Measurements from ENCODE around the gene DUOX1.
A peak's percentile ranks its signal among the peaks of the same experiment; 100 is the strongest.

Gene DUOX1

DNA sequence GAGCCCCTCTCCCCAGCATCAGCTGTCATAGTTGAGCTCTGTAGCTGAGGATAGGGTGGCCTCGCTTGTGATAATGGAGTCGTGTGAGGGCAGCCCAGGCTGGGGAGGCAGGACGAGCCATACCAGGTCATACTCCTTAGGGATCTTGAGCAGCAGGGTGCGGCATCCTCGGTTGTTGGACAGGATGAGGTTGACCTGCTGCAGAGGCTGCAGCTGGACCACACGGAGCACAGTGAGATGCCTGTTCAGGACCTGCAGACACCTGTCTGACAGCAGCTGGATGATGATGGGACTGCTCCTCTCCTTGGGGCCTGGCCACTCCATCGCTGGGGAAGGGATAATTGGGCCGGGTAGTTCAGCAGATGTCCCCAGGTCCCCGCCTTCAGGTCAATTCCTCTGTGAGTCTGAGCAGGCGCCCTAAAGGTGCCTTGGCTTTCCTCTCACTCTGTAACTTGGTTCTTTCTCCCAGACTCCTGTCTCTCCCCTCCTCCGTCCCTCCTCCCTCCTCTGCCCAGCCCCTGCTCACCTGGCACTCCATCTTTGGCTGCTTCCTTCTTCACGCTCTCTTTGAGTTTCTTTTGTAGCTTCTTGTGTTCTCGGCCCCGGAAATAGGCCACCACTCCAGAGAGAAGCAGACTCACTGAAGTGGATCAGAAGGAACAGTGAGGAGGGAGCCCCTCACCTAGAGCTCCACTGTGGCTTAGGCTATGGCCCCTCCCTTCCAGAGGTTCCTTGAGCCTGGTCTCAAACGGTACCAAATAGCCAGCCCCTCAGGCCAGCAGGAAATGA lies 23.6 kb upstream of the DUOX1 start:
- no peak for DNase-seq

DNA sequence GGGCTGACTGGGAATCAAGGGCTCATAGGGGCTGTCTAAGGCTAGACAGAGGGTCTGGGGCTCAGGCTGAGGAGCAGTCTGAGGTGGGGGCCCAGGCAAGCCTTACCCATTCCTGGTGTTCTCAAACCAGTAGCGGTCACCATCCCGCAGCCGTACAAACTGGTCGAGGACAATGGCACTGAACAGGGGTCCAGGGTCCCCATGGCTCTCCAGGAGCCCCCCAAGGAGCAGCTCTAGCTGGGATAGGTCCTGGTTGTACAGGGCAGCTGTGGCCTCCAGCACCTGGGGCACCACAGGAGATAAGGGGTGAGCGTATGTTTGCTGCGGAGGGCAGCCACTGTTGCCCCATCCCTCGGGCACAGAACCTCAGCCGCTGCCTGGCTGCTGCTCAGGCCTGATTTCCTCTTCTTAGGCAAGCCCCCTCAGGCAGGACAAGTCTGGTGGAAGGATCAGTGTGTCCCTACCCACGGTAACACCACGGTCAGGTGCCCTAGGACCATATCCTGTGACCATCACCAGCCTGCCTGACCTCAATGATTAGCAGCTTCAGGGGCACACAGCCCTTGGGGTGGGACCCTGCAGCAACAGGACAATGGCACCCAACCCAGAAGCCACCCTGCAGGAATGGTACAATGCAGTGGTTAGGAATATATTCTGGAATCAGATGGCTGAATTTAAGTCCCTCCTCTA lies 21.7 kb upstream of the DUOX1 start:
- DNase-seq, result no peak

- DNase-seq, result no peak
Measured at GRCh38 chr15:45110256-45110820, 19.5 kb upstream of the DUOX1 start.

GRCh38 chr15:45111390-45112142 lies 18.2 kb upstream of the DUOX1 start:
- no peak for DNase-seq

GRCh38 chr15:45112143-45112590 lies 17.6 kb upstream of the DUOX1 start:
- no peak for DNase-seq

- DNase-seq, result no peak
Measured at GRCh38 chr15:45112591-45113379, 17.0 kb upstream of the DUOX1 start.

DNA sequence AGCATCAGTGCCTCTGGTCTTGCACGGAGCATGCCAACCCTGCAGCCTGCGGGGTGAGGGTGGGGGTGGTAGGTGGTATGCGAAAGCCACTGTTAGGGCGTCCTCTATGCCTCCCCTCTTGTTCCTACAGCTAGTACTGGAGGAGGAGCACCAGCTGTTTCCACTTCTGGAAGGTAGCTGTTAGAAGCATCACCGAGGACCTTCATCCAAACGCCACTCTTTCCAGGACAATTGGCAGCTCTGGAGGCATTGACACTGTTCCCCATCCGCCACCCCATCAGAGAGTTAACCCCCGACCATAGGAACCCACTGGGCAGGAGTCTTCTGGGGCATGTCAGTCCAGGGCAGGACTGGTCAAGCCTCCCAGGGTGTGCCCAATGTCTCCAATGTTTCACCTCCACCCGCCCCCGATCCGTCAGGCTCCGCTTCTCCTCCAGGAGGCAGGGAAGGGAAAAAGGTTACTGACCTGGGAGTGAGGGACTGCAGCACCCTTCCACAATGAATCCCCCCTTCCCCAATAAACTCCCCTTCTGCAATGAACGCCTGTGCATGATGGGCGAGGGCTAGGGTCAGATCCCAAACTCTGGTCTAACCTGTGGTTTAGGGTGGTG lies 16.3 kb upstream of the DUOX1 start:
- DNase-seq, result no peak

GRCh38 chr15:45114076-45114750 lies 15.6 kb upstream of the DUOX1 start, which contains the start of the genes DUOX2 and DUOXA2:
Gene DUOX2 (minus strand): TSS chr15:45114172. CDS start chr15:45113411, 761 bp downstream.
Gene DUOXA2 (plus strand): TSS chr15:45114326. CDS start chr15:45114606, 280 bp downstream.
- DNase-seq, result no peak

DNA sequence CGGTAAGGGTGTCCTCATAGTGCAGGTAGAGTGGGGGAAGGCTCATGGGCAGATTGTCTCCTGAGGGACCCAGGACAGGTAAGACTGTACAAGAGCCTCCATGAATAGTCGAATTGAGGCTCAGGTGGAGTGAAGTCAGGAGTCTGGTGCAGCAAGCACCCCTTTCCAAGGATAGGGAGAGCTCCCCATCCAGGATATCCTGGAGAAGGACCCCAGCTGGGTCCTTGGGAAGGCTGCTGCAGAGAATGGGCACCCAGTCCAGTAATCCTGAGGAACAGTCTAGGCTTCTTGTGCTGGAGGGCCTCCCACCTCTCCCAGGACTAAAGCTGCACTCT lies 15.1 kb upstream of the DUOX1 start:
- DNase-seq, result no peak

DNA sequence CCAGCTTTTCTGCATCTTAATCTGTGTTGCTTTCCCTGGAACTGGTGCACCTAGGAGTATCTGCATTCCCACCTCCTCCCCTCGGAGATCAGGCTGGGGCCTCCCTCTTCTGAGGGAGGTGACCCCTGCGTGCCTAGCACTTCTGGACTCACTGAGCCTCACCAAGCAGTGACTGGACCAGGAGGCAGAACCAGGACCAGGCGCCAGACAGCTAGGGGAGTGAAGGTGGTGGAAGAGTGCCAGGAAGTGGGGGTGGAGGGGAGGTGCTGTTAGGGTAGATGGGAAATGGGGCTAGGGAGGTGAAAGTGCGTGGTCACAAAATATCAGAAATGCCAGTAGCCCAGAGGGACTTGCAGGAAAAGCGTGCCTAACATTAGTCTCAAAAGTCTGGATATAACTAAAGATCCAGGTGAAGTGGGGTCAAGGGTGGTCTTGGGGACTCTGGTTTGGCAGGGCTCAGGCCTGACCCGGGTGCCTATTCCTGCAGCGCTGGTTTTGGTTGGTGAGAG lies 14.4 kb upstream of the DUOX1 start:
- no peak for DNase-seq

DNA sequence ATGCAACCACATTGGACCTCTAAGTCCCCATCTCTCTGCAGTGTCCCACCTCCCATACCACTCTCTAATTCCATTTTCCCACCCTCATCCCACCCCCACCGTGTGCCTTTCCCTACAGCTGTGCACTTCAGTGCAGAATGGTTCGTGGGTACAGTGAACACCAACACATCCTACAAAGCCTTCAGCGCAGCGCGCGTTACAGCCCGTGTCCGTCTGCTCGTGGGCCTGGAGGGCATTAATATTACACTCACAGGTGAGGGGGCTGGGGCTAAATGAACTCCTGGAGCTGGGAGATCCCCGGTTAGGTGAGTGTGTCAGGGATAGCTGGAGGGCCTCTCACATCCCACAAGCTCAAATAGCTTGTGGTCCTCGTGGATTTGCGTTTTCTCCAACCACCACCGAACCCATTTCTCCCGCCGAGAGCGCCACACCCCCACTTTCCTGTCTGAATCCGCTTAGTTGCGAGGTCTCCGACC lies 13.8 kb upstream of the DUOX1 start:
- DNase-seq, result no peak

DNA sequence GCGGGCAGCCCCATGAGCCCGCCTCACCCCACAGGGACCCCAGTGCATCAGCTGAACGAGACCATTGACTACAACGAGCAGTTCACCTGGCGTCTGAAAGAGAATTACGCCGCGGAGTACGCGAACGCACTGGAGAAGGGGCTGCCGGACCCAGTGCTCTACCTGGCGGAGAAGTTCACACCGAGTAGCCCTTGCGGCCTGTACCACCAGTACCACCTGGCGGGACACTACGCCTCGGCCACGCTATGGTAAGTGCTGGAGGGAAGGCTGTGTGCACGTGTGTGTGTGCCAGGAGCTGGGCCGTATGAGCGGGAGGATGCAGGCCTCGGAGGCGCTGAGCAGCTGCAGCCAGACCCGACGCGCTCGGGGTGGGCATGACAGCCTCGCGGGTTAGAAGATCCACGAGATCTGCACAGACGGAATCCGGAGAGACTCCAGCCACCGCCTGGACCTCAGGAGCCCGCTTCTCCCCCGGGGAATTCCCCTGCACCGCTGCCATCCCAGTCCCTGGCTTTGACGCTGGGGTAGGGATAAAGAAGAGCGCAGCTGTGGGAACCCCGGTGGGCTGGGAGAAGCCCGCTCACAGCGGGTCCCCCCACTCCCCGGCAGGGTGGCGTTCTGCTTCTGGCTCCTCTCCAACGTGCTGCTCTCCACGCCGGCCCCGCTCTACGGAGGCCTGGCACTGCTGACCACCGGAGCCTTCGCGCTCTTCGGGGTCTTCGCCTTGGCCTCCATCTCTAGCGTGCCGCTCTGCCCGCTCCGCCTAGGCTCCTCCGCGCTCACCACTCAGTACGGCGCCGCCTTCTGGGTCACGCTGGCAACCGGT lies 13.1 kb upstream of the DUOX1 start:
- DNase-seq, result no peak

GRCh38 chr15:45117308-45118130 lies 12.3 kb upstream of the DUOX1 start:
- DNase-seq, result no peak

DNA sequence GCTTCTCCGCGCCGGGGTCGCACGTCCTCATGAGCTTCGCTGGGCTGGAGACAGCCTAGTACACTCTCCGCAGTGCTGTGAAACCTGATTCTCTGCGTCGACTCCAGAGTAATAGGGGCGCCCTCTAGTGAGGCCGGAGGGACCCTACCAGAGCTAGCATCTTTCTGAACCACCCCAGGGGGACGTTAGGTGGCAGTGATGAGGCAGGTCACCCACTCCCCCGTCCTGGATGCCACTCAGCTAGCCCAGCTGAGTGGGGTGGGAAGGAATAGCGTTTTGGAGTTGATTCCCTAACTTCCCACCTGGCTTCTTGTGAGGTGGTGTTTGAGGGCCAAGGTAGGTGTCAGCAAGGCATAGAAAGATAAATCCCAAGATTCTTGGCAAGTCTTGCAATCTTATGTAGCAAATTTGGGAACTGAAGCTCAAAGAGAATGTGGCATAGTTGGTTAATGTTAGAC lies 11.6 kb upstream of the DUOX1 start:
- peak; percentile 61 for DNase-seq

- DNase-seq, result no peak
Measured at GRCh38 chr15:45118996-45119395, 10.8 kb upstream of the DUOX1 start.

- no peak for DNase-seq
Measured at GRCh38 chr15:45120081-45120972, 9.5 kb upstream of the DUOX1 start.

DNA sequence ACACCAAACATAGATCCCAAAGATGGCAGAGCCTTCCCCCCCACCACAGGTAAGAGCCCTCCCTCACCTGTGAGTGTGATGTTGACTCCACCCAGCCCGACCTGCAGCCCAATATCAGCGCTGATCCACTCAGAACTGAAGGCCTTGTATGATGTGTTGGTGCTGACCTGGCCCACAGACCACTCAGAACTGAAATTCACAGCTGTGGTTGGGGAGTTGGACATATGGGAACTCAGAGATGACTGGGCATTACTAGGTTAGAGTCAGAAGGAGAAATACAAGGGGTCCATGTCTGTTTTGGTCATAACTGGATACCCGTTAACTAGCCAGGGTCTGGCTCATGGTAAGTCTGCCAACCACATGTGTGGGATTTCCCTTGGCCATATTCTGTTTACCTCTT lies 8.8 kb upstream of the DUOX1 start:
- no peak for DNase-seq

Data from NCI-H510A treated with DMSO at 0.1 percent for 48 hours (cell line).